Epithelial cell of prostate (primary cell): ENCODE results near the gene NDUFB8.

Experiments
- DNase-seq: peaks from one replicate; pipeline ENCODE4 v3.0.0-alpha.2; 2011; ENCODE audit warnings: low read depth, low spot score
- H3K27ac ChIP-seq: fragments of 450-650 bp; 2 replicates; pipeline ENCODE4 v1.5.1; 2017; ENCODE audit warnings: mild to moderate bottlenecking

NDUFB8 gene

DNA sequence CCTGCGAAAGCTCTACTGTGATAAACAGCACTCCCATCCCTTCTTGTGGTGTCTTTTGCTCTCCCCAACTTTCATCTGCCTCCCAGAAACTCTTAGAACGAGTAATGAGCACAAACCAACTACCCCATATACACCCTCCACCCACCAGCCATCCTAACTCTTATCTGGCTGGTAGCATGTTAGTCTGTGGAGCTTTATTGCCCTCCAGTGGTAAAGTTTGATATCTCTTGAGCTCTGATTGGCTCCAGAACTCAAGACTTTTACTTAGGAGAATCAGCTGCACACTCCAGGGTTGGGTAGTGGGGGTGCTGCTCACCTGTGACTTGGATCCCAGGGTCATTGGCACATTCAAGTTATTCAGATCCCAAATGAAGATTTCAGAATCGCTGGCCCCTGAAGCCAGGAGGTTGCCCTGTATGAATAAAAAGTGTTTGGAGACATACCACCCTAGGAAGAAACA is 20.9 kb downstream of the NDUFB8 start:
- DNase-seq, result no peak
- no peak overlapping the region for H3K27ac ChIP-seq

DNA sequence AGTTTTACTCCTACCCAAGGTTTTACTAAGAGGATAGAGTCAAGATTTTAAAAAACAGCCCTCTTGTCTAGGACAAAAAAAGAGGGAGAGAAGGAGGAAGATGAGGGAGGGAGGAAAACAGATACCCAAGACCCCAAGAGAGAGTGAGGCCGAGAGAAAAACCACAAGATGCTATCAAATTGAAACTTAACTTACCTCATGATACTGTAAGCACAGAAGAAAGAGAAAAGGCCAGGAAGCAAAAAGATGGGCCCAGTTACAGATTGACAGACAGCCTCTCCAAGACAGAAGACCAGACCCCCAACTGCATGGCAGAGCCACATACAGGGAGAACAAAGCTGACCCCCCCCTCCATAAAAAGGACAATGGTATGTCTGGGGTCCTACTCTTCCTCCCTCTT is 21.4 kb downstream of the NDUFB8 start:
- no peak overlapping the region for H3K27ac ChIP-seq
- DNase-seq, result no peak

DNA sequence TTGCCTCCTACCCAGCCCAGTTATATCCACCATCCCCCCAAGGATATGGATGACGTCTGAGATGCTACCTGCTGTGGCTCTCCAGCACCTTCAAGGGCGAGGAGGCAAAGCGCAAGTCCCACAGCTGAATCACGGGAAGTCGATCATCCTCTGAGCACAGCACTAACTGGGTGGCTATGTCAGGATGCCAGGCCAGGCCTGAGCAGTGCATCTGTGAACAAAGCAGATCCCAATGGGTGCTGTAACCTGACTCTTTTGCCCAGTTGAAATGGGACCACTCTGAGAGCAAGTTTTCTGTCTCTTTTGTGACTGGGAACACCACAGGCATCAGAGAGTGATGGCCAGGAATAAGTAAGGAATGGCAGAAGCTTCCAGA is 22.3 kb downstream of the NDUFB8 start:
- H3K27ac ChIP-seq, result no peak overlapping the region
- DNase-seq, result no peak

DNA sequence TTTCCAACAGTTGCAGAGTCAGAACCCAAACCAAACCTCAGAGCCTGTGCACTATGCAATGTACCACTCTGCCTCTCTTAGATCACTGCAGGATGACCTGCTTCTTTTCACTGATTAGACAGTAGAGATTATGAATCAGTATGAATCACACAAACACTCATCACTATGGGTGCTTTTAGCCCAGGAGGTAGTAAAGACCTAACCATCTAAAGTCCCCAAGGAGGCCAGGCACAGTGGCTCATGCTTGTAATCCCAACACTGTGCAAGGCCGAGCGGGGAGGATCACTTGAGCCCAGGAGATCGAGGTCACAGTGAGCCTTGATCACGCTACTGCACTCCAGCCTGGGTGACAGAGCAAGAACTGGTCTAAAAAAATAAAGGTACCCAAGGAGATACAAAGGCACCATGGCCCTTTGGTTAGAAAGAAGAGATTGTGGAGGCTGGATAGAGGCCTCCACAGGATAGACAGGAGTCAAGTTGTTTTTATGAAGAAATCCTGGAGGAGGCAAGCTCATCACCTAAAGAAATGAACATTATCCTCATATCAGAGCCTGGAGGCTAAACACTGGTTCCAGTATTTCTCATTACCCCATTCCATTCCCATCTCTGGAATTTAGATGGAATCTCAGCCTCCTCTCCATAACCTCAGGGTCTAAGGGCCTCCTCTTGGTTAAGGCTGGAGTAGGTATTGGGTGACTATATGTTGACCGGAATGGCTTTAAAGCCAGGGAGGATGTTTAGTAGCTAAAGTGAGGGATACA is 22.9 kb downstream of the NDUFB8 start:
- no peak for DNase-seq
- no peak overlapping the region for H3K27ac ChIP-seq

DNA sequence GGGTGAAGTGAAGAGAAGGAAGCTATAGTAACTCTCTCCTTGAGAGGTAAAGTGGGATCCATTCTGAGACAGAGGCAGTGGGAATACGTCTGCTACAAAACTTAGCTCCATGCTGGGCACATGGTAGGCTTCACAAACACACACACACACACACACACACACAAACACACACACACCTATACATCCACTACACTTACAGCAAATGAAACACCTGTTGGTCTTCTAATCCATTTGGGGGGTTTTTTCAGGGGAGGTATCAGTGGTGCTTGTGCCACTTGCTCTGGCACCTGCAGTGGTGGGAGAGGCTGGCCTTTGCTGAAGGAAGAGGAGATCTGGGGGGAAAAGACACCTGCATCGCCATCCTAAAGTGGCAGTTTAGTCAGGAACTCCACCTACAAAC is 24.5 kb downstream of the NDUFB8 start:
- no peak overlapping the region for H3K27ac ChIP-seq
- no peak for DNase-seq

DNA sequence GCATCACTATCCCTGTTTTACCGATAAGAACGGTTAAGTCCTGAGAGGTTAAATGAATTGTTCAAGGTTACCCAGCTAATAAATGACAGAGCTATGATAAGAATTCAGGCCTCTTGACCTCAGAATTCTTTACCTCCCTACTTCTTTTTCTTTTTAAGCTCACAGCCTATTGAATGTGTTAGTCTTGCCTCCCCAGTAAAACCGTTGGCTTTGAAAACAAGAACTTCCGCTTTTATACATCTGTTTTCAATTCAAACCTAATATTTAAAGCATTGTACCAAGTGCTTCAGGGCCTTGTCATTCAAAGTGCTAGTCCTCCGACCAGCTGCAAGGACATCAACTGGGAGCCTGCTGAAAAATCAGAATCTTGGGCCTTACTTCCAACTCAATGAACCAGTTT is 25.6 kb downstream of the NDUFB8 start:
- no peak overlapping the region for H3K27ac ChIP-seq
- DNase-seq, result no peak

DNA sequence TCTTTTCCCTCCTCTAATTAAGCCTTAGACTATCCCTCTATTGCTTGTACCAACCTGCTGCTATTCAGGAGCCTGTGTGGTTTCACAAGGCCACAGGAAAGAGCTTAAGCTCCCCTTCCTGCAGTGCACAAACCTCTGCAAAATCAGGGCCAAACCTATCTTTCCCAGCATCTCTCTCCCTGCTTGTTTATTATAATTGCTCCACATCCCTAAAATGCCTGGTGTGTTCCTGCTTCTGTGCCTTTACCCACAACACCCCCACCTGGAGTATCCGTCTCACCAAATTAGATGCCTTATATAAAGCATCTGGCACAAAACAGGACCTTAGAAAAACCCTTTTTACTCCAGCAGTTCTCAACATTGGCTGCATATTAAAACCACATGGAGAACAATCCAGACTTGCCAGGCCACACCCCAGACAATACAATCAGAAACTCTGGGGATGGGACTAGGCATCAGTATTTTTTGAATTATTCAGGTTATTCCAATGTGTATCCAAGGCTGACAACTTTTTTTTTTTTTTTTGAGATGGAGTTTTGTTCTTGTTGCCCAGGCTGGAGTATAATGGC is 26.7 kb downstream of the NDUFB8 start:
- no peak overlapping the region for H3K27ac ChIP-seq
- no peak for DNase-seq

DNA sequence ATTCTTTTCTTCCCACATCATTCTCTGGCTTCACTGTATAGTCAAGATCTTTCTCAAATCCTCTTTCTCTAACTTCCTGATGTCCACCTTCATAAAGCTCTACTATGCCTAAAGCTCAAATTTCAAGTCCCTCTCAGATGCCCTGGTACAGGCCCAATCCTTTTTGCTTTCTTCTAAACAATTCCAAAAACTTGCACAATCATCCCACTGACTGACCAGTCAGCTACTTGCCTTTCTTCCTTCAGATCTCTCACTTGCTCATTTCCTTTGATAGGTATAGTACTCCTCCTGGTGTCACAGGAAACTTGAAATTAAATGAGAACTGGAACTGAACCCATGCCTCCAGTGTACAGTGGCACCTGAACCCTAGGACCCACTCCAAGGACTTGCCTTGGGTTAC is 28.2 kb downstream of the NDUFB8 start:
- H3K27ac ChIP-seq, result no peak overlapping the region
- DNase-seq, result no peak

DNA sequence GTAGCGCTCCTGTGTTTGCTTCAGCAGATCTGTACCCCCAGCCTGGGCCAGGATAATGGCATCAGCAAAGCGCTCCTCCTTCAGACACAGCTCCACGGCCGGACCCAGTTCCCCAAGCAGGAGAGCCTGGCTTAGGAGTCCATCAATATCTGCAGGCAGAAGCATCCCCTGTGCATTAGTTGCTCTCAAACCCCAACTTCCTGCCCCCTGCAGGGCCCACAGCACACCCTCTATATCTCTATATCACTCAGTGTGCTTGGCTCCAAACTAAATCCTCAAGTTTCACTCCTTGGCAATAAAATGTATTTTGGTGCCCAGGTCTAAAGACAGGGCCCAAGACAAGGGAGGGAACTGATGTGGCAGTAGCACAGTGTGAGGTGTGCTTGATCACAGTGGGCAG is 31.6 kb downstream of the NDUFB8 start:
- H3K27ac ChIP-seq, result no peak overlapping the region
- DNase-seq, result no peak

DNA sequence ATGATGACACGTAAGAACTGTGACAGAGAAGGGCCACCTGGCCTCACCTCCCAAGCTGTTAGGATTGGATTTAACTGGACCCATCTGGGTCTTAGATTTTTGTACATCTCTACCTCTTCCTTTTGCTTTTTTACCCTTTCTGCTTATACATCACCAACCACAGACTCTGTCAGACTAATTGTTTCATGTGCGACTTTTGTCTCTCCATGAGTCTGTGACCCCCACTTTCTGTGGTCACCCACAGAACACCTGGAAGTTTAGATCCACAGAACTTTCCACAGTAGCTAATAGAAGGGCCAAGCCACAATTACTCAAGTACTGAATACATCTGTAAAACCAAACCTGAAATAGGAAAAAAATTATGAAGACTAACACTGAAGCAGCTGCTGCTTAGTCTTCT is 33.1 kb downstream of the NDUFB8 start:
- no peak overlapping the region for H3K27ac ChIP-seq
- no peak for DNase-seq

DNA sequence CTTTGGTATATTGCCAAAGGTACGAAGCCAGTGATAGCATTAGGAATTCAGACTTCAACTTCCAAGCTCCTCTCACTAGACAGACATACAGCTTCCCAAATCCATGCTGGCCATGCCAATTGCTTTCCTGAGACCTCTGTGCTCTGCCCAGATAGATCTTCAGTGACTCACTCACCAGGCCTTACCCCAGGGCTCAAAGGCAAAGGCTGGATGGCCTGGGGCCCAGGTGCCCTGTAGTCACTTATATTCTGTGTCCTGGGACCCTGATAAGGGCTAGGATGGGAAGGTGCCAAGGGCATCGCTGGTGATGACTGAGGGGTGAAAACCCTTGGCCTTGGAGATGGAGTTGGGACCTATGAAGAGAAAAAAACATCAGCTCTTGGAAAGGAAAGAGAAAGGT is 39.1 kb downstream of the NDUFB8 start:
- no peak for DNase-seq
- no peak overlapping the region for H3K27ac ChIP-seq

DNA sequence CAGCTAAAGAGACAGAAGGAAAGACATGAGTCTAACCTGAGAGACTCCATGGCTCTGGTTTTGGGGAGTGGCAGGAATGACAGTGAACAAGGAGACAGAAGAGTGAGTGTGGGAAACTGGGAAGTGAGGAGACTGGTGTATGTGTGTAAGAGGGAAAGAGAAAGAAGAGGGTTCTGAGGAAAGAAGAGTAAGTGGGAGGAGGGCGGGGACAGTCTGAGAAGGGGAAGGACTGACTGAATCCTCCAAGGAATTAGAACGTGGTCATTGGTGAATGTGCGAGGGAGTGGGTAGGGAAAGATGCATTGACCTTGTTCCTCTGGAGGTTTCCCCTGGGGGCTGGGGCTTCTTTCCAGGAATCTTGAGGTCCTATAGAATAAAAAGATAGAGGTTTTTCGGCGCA is 40.3 kb downstream of the NDUFB8 start:
- no peak for DNase-seq
- H3K27ac ChIP-seq, result no peak overlapping the region

DNA sequence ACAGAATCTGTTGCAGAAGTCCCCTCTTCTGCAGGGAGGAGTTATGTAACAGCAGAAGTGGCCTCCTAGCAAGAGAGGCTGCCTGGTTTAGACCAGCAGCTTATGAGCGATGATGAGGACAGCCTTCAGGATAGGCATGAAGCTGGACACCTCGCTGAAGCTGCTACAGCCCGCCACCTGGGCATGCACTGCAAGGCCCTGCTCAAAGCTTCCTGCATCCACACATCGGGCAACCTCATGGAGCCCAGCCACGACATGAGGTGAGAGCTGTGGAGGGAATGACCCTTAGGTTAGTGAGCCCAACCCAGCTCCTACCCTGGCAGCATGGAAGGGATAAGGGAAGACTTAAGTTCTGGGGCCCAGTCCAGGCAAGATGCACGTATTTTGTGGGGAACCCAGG is 42.1 kb downstream of the NDUFB8 start:
- H3K27ac ChIP-seq, result no peak overlapping the region
- DNase-seq, result no peak

DNA sequence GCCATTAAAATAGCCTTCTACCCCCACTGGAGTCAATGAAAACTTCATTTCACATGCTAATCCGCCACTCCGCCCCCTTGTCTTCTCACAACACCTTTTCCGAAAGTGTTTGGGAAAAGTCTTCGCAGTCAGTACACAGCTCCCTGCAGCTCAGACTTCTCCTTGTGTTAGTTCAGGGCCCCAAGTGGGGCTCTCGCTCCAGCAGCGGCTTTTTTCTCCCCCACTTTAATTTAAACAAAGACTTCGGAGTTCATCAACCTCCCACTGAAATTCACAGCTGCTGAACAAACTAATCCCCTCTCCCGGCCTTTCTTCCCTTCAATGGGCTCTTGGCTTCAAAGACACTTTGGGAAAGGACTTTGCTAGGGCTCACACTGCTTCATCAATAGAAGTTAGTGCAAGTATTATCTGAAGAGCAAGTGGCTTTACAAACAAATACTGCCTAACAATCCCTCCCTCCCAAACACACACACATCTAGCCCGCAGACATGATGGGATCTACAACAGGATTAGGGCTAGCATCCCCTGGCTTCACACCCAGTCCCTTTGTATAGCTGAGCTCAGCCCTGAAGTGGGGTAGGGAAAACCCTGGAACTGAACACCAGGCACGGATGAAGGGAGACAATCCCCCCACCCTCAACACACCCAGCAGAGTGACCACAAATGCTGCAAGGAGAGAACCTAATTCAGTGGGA is 43.7 kb downstream of the NDUFB8 start:
- DNase-seq, result no peak
- no peak overlapping the region for H3K27ac ChIP-seq

DNA sequence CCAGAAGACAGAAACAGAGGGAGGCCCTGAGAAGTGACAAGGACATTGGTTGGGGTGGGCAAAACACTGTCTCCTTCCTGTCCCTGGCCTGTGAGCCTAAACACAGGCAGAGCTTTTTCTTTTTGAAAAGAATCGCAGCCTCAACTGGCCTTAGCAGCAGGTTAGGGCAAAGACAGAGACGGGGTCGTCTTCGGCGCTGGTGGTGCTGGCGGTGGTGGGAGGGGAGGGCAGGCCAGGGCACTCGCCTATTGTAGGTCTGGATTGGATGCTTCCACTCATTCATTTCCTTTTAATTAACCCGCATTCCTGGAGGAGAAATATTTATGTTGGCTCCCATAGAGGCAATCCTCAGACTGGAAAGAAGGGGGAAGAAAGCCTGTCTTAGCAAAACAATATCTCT is 44.3 kb downstream of the NDUFB8 start:
- DNase-seq, result no peak
- no peak overlapping the region for H3K27ac ChIP-seq

DNA sequence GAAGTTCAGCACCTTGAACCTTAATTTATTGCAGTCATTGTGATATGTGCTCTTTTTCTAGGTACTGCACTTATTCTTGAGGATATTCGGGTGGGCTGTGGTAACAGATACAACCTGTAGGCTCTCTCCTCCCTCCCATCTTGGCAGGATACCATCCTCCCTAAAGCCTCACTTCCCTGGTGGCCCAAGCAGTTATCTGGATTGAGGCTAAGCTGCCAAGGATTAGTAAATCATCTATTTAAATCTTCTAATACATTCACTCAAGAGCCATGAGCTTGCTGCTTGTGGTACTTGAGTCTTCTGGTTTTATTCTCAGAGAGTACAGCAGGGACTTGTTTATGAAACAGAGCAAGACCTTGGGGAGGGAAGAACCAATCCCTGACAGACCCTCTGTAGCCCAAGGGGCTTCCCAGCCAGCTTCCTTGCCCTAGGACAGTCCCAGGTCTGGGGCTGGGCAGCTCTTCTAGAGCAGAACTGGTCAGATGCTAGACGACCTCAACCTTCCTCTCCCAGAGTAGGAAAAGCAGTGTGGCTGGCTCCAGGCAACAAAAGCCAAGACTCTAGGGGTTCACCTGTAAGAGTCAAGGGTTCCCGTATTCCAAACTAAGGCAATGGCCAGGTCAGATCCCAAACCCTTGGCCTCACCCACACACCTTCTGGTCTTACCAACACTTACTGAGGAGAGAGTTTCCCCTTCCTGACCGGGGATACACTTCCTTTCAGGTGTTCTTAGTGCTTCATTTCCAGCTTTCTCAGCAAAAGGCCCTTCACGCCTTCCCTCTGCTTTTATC is 45.6 kb downstream of the NDUFB8 start:
- no peak overlapping the region for H3K27ac ChIP-seq

DNA sequence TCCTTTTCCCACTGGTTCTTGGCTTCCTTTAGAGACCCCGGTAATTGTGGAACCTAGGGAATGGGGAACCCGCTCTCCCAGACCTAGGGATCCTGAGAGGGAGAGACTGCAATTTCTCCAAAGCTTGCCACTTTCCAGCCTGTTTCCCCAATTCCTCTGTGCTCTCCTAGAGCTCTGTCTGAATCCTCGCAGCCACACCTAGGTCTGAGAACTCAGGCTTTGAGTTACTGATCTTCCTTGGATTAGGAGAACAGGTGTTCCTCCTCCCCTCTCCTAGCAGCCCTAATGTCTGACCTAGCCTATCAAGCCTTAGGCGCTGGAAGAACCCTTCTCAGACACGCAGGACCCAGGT is 46.9 kb downstream of the NDUFB8 start:
- no peak overlapping the region for H3K27ac ChIP-seq
- no peak for DNase-seq

More for the DNA sequence above, 45.6 kb downstream of the NDUFB8 start:
- DNase-seq, result no peak

DNA sequence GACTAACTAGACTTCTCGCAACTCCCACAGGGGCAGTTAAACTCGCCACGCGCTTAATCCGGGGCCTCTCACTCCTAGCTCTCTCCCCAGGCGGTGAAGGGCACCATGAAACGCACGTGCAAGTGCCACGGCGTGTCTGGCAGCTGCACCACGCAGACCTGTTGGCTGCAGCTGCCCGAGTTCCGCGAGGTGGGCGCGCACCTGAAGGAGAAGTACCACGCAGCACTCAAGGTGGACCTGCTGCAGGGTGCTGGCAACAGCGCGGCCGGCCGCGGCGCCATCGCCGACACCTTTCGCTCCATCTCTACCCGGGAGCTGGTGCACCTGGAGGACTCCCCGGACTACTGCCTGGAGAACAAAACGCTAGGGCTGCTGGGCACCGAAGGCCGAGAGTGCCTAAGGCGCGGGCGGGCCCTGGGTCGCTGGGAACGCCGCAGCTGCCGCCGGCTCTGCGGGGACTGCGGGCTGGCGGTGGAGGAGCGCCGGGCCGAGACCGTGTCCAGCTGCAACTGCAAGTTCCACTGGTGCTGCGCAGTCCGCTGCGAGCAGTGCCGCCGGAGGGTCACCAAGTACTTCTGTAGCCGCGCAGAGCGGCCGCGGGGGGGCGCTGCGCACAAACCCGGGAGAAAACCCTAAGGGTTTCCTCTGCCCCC is 47.4 kb downstream of the NDUFB8 start:
- DNase-seq, result no peak
- no peak overlapping the region for H3K27ac ChIP-seq

DNA sequence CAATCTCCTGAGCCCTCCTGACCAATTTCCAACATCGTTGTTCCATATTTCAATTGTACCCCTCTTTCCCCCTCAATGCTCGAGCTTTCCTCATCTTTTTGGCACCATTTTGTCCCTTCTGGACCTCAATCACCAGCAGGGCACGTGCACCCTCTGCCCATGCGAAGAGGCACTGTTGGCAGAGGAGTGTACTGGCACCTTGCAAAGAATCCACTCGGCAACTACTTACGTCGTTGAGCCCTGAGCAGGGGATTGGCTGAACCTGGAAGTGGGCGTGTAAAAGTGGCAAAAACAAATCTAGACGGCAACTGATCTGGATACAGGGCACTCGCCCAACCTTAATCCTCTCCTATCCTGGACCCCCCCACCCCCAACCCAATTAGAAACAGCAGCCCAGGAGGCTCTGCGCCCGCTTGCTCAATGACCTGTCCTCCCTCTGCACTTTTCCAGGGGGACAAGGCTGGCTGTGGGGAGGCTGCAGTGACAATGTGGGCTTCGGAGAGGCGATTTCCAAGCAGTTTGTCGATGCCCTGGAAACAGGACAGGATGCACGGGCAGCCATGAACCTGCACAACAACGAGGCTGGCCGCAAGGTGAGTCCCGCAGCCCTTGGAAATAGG is 48.1 kb downstream of the NDUFB8 start:
- DNase-seq, result peak; percentile 41
- H3K27ac ChIP-seq, result no peak overlapping the region

DNA sequence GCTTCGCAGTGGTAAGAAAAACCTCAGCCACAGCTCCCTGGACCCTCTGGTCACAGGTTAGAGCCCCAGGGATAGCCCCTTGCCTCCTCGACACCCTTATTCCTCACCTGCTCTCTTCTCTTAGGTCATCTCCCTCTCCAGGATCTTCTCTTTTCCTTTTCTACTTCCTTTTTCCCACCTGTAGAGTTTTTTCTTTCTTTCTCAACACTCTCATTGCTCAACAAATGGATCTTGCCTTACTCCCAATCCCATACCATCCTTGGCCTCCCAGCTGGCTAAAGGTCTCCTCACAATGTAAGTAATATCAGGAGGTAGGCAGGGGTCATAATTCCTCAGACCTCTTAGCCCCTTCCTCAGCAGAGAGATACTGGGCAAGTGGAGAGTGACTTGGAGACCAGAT is 49.7 kb downstream of the NDUFB8 start:
- no peak overlapping the region for H3K27ac ChIP-seq
- DNase-seq, result no peak
